Gastroesophageal sphincter (tissue), 4 donors: ENCODE results near the gene CRYGC. TPM values are rescaled to one million over a fixed set of nuclear protein-coding genes. Genes with fewer than 3 reads are reported as not detected.
"Not testable (repeated sequence)": the region's sequence is repeated elsewhere in the genome, so short reads cannot be mapped to it uniquely, and the experiment has no call there.

ENCODE experiments used
- ATAC-seq: fragments of 150-250 bp; one replicate; pipeline ENCODE4 v1.9.1; 2016; ENCODE audit warnings: mild to moderate bottlenecking, moderate library complexity
- H3K27ac ChIP-seq, 4 donors: fragments of 200-600 bp; sonication (generic) in 3 of 4; 1 replicate in 3 of 4; 2 replicates in 1 of 4; pipeline ENCODE4 v1.5.1; 2016 to 2019
- H3K27me3 ChIP-seq: fragments of 200-600 bp; sonication (generic); one replicate; pipeline ENCODE4 v1.5.1; 2019
- H3K36me3 ChIP-seq, 2 donors: fragments of 200-600 bp; sonication (generic); one replicate each; pipeline ENCODE4 v1.5.1; 2019; ENCODE audit warnings: control low read depth in 1 of 2
- H3K4me1 ChIP-seq, 3 donors: fragments of 200-600 bp; sonication (generic); 1 replicate in 2 of 3; 2 replicates in 1 of 3; pipeline ENCODE4 v1.5.1; 2016 to 2019; ENCODE audit warnings: control low read depth in 2 of 3
- H3K4me3 ChIP-seq, 2 donors: fragments of 200-600 bp; sonication (generic); one replicate each; pipeline ENCODE4 v1.5.1; 2019; ENCODE audit warnings: mild to moderate bottlenecking in 1 of 2, moderate library complexity in 1 of 2
- H3K9me3 ChIP-seq, 3 donors: fragments of 200-600 bp; sonication (generic); one replicate each; pipeline ENCODE4 v1.5.1; 2017 to 2019; ENCODE audit warnings: control low read depth in 2 of 3
- EP300 ChIP-seq: sonication (generic); formaldehyde crosslinking; IDR thresholded peaks from one replicate; pipeline ENCODE4 v1.6.1; 2017; ENCODE audit warnings: antibody characterized with exemption, mild to moderate bottlenecking
- POLR2A ChIP-seq, 2 donors: fragments of 450-650 bp; IDR thresholded peaks; one replicate each; pipeline ENCODE4 v1.6.1; 2017; ENCODE audit warnings: antibody characterized with exemption in 2 of 2, mild to moderate bottlenecking in 2 of 2, moderate library complexity in 1 of 2
- POLR2AphosphoS5 ChIP-seq: sonication (generic); formaldehyde crosslinking; IDR thresholded peaks from one replicate; pipeline ENCODE4 v1.6.1; 2017; ENCODE audit warnings: antibody characterized with exemption
- WGBS, 2 donors: methylation state at CpG; one replicate each; pipeline ENCODE4 v1.1.5; 2018; ENCODE audit warnings: low coverage in 1 of 2; 5-methylcytosine and 5-hydroxymethylcytosine counted together
- total RNA-seq, 4 donors: library from RNA; depleted of rRNA; stranded (reverse); fragments of >200 nt; gene quantifications; one replicate each; pipeline ENCODE4 v1.1.0, GENCODE V29; 2016
- TF ChIP-seq, protein P1 (sequence below), 4 experiments: fragments of 200-600 bp in 2 of 4; fragments of 450-650 bp in 2 of 4; sonication (generic) in 1 of 4; IDR thresholded peaks; one replicate each; pipeline ENCODE4 v1.5.1; 2017 to 2019; ENCODE audit warnings: antibody characterized with exemption in 4 of 4, mild to moderate bottlenecking in 2 of 4, moderate library complexity in 2 of 4

The CRYGC gene
- total RNA-seq, 4 donors from 2014 or later = not detected

DNA sequence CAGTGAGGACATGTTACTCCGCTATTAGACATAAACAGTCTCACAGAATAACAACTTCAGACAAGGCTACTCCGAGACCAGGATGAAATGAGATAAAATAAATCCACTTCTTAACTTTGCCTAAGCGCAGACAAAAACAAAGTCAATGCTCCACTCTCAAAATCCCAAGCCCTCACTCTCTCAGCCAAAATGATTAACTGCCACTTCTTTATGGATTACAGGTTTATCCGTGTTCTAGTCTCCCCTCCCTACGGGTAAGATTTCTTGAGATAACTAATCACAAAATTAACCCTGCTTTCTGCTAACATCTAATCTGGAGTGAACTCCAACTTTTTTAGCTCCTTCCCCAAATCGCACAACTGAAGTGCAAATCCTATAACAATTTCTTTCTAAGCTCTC lies 1.1 kb upstream of the CRYGC start:
- peaks cover 0 to 7% (median 0%) of the 10 kb centered on the region in 3 donors for H3K4me1 ChIP-seq

DNA sequence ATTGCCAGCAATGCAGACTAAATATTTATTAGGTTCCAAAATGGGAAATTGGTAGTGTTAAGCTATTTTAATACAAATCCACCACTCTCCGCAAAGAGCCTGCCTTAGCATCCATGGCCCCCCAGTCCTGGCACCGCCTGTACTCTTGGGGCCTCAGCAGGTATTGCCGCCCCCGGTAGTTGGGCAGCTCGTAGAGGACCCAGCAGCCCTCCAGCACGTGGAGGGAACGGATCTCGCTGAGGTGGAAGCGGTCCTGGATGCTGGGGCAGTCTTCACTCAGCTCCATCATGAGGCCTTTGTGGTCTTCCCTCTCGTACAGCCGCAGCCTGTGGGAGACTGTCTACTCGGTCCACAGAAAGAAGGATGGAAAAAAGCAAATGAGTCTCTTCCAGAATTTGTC lies 1.5 kb downstream of the CRYGC start:
- H3K4me3 ChIP-seq = no peak overlapping the region
- peaks cover 36% of the 10 kb centered on the region for H3K27me3 ChIP-seq
- ATAC-seq = no peak
- H3K4me1 ChIP-seq = peaks cover 0 to 8% (median 4%) of the 10 kb centered on the region in 3 donors
- TF ChIP-seq POLR2A (IDR thresholded peaks at IDR 0.05) (no peak), POLR2AphosphoS5 (no peak), EP300 (no peak)
- TF ChIP-seq, protein P1, sequence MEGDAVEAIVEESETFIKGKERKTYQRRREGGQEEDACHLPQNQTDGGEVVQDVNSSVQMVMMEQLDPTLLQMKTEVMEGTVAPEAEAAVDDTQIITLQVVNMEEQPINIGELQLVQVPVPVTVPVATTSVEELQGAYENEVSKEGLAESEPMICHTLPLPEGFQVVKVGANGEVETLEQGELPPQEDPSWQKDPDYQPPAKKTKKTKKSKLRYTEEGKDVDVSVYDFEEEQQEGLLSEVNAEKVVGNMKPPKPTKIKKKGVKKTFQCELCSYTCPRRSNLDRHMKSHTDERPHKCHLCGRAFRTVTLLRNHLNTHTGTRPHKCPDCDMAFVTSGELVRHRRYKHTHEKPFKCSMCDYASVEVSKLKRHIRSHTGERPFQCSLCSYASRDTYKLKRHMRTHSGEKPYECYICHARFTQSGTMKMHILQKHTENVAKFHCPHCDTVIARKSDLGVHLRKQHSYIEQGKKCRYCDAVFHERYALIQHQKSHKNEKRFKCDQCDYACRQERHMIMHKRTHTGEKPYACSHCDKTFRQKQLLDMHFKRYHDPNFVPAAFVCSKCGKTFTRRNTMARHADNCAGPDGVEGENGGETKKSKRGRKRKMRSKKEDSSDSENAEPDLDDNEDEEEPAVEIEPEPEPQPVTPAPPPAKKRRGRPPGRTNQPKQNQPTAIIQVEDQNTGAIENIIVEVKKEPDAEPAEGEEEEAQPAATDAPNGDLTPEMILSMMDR (IDR thresholded peaks at IDR 0.05) = no peak
- no peaks in the 10 kb centered on the region for H3K9me3 ChIP-seq
- WGBS, 2 donors = 88 to 94% methylated on average over 5 of the region's 12 CpGs
- H3K36me3 ChIP-seq = no peaks in the 10 kb centered on the region
- no peak overlapping the region for H3K27ac ChIP-seq

More for the DNA sequence above, 1.1 kb upstream of the CRYGC start:
- Histone ChIP-seq H3K36me3 (no peaks in the 10 kb centered on the region), H3K27me3 (peaks cover 16% of the 10 kb centered on the region), H3K4me3 (no peak overlapping the region), H3K27ac (no peak overlapping the region), H3K9me3 (no peaks in the 10 kb centered on the region)
- TF ChIP-seq POLR2A (IDR thresholded peaks at IDR 0.05) (no peak), EP300 (no peak), POLR2AphosphoS5 (no peak)
- TF ChIP-seq, protein P1 (IDR thresholded peaks at IDR 0.05) = no peak
- WGBS, 2 donors = 34 to 35% methylated on average over 4 to 6 of the region's 6 CpGs
- no peak for ATAC-seq

DNA sequence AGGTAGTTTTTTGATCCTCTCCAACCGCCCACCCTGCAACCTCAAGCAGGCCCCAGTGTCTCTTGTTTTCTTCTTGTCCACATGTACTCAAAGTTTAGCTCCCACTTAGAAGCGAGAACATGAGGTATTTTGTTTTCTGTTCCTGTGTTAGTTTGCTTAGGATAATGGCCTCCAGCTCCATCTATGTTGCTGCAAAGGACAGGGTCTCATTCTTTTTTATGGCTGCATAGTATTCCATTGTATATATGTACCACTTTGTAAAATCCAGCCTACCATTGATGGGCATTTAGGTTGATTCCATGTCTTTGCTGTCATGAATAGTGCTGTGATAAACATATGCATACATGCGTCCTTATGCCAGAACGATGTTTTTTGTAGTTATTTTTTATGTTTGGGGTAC lies 2.5 kb downstream of the CRYGC start:
- H3K36me3 ChIP-seq = no peaks in the 10 kb centered on the region
- H3K27me3 ChIP-seq = peaks cover 41% of the 10 kb centered on the region
- H3K4me3 ChIP-seq = no peak overlapping the region
- no peak for ATAC-seq
- 83 to 94% methylated on average over 4 of the region's 4 CpGs for WGBS, 2 donors
- H3K27ac ChIP-seq = no peak overlapping the region
- no peaks in the 10 kb centered on the region for H3K9me3 ChIP-seq
- TF ChIP-seq, protein P1 (IDR thresholded peaks at IDR 0.05) = no peak
- no peak for TF ChIP-seq POLR2A (IDR thresholded peaks at IDR 0.05)
- no peak for TF ChIP-seq EP300
- no peak for TF ChIP-seq POLR2AphosphoS5
- peaks cover 0 to 8% (median 4%) of the 10 kb centered on the region in 3 donors for H3K4me1 ChIP-seq

DNA sequence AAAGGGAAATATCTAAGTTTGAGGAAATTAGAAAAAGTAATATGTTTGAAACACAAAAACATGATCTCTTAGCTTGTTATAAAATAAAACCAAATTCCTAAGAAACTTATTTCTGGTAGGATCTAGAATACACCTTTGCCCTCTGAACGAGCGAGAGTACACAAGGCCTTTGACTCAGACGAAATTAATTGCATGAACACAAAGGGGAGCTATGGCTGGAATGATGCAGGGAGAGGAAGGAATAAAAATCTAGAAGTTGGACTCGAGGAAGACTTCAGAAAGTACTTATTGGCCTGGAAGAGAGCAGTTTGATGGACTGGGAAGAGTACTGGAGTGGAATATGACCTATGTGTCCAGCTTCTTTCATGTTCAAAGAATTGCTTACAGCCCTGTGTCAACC lies 4.4 kb downstream of the CRYGC start:
- TF ChIP-seq POLR2A (IDR thresholded peaks at IDR 0.05) (no peak), EP300 (no peak)
- Histone ChIP-seq H3K4me3 (no peak overlapping the region), H3K27me3 (peaks cover 41% of the 10 kb centered on the region), H3K27ac (no peak overlapping the region), H3K36me3 (no peaks in the 10 kb centered on the region), H3K4me1 (peaks cover 0 to 8% (median 4%) of the 10 kb centered on the region in 3 donors), H3K9me3 (no peaks in the 10 kb centered on the region)
- WGBS, 2 donors = 83 to 88% methylated on average over 4 of the region's 4 CpGs
- ATAC-seq = no peak

DNA sequence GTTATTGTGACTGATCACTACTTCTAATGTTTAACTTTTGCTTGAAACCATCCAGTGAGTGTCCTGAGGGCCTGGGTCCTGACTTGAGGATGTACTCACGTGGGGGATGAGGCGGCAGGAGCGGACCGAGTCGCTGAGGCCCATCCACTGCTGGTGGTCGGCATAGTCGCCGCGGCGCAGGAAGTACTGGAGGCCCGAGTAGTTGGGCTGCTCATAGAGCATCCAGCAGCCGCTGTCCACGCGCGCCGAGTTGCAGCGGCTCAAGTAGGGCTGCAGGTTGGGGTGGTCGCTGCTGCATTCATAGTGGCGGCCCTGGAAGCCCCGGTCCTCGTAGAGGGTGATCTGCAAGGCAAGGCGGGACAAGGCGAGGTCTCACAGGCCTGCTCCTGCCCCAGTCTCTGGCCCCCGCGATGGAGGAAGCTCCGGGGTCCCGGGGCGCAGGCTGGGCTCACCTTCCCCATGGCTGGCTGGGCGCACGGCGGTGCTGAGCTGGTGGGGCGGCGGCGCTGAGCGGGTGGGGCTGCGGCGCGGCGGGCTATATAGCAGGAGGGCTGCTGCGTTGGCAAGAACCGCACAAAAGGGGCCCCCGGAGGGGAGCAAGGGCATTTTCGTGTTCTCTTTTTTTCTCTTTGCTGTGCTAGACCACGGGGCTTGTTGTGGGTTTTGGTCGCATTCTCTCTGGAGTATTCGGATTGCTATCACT lies 5.5 kb downstream of the CRYGC start, which contains the start of gene CRYGD:
Gene CRYGD, minus strand, starts transcription at position 512 of the 703 bp plus-strand sequence. Its CDS starts 51 bp downstream, at position 461.
- not testable (repeated sequence) for H3K27ac ChIP-seq, H3K36me3 ChIP-seq, H3K4me1 ChIP-seq, H3K9me3 ChIP-seq
- WGBS, 2 donors = 0 to 31% methylated on average over 3 to 9 of the region's 46 CpGs
- H3K4me3 ChIP-seq = peak within 1 kb of the TSS in 1 of 2 donors; percentile 32
- peak; percentile 36 for ATAC-seq
- H3K27me3 ChIP-seq = peaks cover 41% of the 10 kb centered on the region

DNA sequence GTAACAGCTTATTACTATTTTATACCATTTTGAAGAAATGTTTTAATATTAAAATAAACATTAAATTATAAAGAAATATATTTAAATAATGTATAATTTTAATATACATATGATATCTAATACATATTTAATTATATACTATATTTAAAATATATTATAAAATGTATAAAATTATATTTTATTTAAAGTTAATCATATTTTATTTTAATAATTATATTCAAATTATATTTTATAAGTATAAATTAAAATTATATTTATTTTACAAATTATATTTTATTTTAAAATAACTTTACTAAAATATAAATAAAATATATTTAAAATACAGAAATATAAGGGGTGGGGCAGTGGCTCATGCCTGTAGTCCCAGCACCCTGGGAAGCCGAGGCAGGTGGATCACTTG lies 7.4 kb downstream of the CRYGC start:
- Histone ChIP-seq H3K9me3 (no peaks in the 10 kb centered on the region), H3K4me1 (peaks cover 0 to 8% (median 4%) of the 10 kb centered on the region in 3 donors), H3K27ac (no peak overlapping the region), H3K36me3 (no peaks in the 10 kb centered on the region), H3K4me3 (no peak overlapping the region), H3K27me3 (peaks cover 34% of the 10 kb centered on the region)
- TF ChIP-seq, protein P1 (IDR thresholded peaks at IDR 0.05) = no peak
- TF ChIP-seq EP300 (no peak), POLR2AphosphoS5 (no peak), POLR2A (IDR thresholded peaks at IDR 0.05) (no peak)
- 100% methylated on average over 1 of the region's 1 CpG for WGBS, 2 donors
- ATAC-seq = no peak
